Lung microvascular endothelial cell (primary cell): ENCODE measurements around the gene C12orf50. TPM values are rescaled to one million over a fixed set of nuclear protein-coding genes. Genes with fewer than 3 reads are reported as not detected.
"Not testable (repeated sequence)": the region's sequence is repeated elsewhere in the genome, so short reads cannot be mapped to it uniquely, and the experiment has no call there.

Experiments used
- DNase-seq, 2 donors: peaks; one replicate each; pipeline versions ENCODE4 v3.0.0 to v3.0.0-alpha.2; 2010; ENCODE audit warnings: low read depth in 2 of 2
- total RNA-seq: library from RNA; depleted of rRNA; stranded (reverse); fragments of >200 nt; gene quantifications from 2 replicates; pipeline ENCODE4 v1.2.1, GENCODE V29; 2014

The C12orf50 gene
- not detected in 2 replicates for total RNA-seq

DNA sequence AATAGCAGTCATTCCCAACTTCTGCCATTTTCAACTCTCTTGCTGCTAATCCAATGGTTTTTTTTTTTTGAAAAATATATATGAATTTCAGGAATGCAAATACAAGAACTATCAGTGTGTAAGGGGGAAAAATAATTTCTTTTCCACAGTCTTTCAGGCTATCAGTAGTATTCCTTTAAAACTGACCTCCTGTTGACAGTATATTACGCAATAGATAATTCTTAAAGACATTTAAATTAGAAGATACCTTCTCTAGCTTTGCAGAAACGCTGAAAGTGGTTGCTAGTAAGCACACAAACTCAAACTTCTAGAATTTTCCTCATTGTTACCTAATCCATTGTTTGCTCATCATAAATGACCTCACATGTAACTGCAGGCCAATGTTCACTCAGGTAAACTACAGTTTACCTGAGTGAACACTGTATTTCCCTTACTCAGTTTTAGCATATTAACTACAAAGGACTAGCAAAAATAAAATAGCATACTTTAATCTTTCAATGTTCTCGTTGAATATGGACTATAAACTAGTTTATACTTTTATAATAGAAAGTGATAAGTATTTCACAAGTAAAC is at the start of gene C12orf50:
Gene C12orf50, minus strand, starts transcription at position 309 of the 573 bp plus-strand sequence. CDS start 2,439 bp downstream, outside the sequence.
- no peak for DNase-seq

DNA sequence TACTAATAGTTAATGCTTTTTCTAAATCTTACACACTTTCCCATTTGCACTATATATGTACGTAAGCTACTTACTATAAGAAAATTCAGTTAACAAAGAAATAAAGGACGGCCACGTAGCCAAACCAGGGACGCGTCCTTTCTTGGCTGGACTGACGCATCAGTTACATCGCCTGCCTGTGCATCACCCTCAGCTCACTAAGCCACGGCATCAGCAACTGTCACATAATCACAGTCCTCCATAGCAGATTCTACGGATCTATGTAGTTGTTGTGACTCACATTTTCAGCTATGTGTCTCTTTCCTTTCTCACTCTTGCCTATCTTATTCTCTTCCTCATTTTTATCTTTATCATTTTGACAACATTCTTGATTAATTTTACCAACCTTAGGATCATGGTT is 38.1 kb upstream of the C12orf50 start:
- DNase-seq = peak in 1 of 2 donors; percentile 3

GRCh38 chr12:88063375-88063774 is 34.2 kb upstream of the C12orf50 start:
- peak in 1 of 2 donors; percentile 11 for DNase-seq

- DNase-seq = no peak
Observed at GRCh38 chr12:88062474-88062873, 33.3 kb upstream of the C12orf50 start.

DNA sequence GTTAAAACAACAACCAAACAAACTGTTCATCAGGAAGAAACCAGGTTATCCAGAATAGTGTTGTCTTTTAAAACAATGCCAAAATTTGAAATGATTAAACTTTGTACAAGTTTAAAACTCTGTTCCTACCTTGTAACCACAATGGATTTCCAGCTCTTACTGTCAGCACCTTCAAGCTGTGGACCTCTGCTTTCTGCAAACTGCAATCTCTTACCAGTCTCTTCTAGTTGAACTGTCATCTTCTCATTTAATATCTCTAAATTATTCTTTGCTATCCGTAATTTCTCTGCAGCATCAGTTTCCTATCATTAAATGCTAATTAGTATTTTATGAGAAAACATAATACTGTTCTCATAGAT is 29.5 kb upstream of the C12orf50 start:
- no peak for DNase-seq

DNA sequence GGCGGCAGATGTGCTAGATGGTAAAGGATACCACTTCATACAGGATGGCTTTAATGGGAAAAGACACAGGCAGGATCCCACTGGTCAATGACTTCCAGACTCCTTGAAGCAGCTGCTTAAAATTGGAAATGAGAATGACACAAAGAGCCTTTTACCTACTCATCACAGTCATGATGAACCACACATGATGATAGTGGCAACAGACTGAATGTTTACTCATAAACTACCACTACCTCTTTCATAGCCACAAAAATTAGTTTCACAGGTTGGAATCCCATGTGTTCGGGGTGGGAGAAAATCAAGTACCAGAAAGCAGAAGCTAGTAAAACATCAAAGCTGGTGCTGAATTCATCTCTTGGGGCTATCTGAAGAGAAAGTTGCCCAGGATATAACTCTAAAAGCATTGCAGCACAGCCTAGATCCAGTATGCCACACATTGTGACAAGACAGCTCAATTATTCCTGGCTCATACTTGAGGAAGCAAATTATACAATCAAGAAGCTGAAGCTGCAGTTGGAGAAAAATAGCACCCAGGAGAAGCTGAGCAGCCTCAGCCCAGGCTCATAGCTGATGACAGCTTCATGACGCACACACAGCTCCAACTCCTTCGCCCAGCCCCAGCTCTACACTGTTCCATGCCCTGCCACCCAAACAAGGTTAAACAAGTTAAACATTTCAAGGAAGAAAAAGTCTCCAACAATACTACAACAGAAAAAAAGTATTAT is 29.0 kb upstream of the C12orf50 start:
- DNase-seq = no peak

GRCh38 chr12:88056571-88056970 is 27.4 kb upstream of the C12orf50 start:
- DNase-seq = no peak

- peak; percentile 37 to 63 for DNase-seq
Observed at GRCh38 chr12:88052686-88053085, 23.5 kb upstream of the C12orf50 start.

DNA sequence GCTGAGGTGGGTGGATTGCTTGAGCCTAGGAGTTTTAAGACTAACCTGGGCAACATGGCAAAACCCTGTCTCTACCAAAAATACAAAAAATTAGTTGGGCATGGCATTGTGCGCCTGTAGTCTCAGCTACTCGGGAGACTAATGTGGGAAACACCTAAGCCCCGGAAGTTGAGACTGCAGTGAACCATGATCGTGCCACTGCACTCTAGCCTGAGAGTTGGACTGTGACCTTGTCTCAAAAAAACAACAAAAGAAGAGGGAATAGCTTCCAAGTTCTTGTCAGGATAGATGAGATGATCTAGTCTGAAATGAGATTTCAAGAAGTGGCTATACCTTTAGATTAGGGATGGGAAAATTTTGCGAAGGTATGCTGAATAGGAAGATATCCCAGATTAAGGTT is 14.8 kb upstream of the C12orf50 start:
- DNase-seq = no peak

DNA sequence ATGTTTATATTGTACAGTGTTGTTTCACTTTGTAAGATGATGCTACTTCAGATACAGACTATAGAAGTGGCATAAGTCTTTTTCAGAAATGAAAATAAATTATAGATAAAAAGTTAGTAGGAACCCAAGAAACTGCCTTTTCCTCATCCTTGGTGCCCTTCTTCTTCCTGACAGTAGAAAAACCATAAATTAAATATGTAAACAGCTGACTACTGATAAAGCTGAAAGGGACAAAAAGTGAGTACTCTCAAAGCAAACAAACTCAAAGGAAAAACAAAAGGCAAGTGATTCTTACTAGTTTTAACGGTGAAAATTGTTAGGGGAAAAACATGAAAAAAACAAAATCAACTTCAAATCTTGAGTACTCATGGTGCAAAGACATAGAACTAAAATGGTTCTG is 8.6 kb upstream of the C12orf50 start:
- no peak for DNase-seq

GRCh38 chr12:88036353-88036965 is 7.3 kb upstream of the C12orf50 start:
- peak in 1 of 2 donors; percentile 4 for DNase-seq

DNA sequence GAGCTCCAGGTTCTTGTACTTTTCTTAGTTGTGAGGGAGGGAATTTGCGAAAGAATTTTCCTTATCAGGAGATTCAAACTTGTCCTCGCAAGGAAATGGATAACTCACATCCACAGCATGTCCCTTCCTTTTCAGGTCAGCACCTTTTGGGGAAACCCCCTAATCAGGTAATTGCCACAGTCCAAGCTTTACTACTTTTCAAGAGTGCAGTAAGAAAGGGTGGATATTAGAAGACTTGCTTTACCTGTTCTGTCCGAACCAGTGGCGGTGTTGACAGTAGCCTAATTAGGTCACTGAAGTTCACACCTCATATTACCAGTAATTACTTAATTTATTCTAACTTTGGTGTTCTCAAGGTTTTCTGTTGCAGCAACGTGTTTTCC is 6.7 kb upstream of the C12orf50 start:
- DNase-seq = no peak

DNA sequence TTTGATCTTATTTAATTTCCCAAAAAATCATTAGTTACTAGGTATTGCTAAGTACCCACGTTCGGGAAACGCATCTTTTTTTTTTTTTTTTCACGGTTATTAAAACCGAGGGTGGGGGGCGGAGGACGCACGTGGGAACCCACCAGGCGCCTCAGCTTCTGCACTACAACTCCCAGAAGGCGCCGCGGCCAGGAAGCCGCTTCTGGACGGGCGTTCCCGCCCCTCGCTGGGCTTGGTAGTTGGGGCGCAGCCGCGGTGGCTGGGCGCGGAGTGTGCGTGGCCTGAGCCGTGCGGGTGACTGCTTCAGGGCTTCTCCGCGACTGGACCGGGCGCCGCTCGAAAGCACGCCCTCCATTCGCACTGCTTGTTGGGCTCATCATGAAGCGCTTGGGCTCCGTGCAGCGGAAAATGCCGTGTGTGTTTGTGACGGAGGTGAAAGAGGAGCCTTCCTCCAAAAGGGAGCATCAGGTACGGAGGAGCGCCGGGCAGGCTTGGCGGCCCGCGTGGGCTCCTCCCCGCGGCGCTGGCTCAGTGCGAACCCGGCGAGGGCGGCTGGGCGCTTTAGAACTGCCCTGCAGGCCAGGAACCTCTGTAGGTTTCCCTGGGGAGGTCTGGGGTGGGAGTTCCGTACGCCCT is 6.2 kb upstream of the C12orf50 start:
- DNase-seq = peak; percentile 88 to 91

DNA sequence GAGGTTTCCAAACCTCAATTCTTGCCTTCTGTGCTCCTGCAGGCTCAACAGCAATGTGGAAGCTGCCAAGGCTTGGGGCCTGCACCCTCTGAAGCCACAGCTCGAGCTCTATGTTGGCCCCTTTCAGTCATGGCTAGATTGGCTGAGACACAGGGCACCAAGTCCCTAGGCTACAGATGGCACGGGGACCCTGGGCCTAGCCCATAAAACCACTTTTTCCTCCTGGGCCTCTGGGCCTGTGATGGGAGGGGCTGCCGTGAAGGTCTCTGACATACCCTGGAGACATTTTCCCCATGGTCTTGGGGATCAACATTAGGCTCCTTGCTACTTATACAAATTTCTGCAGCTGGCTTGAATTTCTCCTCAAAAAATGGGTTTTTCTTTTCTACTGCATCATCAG is 2.0 kb upstream of the C12orf50 start:
- DNase-seq = not testable (repeated sequence)

DNA sequence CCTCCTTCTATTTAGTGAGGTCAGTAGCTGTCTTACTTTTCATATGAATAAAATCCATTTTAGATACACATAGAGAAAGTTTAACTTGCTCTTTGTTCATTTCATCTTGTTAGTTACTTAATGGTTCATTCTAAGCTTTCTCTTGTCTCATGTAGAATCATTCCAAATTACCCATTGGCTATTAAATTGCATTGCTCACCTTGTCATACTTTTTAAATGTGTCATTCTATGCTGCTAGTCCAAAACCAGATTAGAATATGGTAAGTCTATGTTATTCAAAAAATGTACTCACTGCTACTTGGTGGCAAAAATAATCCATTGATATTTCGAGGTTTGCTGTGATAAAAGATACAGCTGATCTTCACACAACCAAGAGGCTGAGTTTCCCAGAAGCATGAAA is 3.0 kb downstream of the C12orf50 start:
- no peak for DNase-seq

DNA sequence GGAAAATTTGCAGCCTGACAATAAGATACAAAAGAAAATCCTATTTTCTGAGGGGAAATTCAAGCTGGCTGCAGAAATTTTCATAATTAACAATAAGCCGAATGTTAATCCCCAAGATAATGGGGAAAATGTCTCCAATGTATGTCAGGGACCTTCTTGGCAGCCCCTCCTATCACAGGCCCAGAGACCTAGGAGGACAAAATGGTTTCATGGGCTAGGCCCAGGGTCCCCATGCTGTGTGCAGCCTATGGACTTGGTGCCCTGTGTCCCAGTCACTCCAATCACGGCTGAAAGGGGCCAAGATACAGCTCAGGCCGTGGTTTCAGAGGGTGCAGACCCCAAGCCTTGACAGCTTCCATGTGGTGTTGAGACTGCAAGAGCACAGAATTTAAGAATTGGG is 11.2 kb downstream of the C12orf50 start:
- no peak for DNase-seq

GRCh38 chr12:88015825-88016224 is 13.4 kb downstream of the C12orf50 start:
- DNase-seq = peak in 1 of 2 donors; percentile 20

DNA sequence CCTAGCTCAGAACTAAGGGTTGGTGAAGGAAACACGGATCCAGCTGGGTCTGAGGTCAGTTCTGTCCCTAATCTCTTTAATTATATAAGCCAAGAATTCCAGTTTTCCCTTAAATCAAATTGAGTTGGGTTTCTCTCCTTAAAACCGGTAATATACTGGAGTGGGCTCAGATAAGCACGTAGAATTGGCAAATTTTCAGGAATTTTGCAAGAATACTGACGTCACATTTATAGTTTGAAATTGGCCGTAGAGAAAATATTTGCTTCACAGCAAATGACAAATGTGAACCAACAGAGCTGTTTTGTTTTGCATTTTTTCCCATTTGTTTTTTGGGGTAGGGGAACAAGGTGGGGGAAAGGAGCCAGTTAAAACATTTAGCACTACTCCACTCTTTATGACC is 17.4 kb downstream of the C12orf50 start:
- DNase-seq = no peak

DNA sequence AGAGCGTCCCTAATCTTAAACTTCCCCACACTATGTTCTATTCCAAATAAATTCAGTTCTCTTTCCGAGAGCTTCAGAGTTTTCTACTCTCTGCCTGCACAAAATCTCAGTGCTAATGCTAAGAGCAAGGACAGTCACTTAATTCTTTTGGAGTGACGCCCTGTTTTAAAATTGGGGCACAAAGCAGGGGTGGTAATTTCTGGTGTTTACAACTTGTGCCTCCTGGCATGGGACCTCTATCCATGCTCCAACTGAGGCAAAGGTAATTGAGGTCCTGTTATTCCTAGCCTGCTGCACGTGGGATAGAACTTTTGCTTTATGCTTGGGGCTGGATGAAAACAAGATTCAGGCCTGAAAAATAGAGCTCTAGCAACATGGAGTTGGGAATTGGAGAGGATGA is 22.9 kb downstream of the C12orf50 start:
- DNase-seq = no peak

- no peak for DNase-seq
Observed at GRCh38 chr12:88001327-88001726, 27.9 kb downstream of the C12orf50 start.

DNA sequence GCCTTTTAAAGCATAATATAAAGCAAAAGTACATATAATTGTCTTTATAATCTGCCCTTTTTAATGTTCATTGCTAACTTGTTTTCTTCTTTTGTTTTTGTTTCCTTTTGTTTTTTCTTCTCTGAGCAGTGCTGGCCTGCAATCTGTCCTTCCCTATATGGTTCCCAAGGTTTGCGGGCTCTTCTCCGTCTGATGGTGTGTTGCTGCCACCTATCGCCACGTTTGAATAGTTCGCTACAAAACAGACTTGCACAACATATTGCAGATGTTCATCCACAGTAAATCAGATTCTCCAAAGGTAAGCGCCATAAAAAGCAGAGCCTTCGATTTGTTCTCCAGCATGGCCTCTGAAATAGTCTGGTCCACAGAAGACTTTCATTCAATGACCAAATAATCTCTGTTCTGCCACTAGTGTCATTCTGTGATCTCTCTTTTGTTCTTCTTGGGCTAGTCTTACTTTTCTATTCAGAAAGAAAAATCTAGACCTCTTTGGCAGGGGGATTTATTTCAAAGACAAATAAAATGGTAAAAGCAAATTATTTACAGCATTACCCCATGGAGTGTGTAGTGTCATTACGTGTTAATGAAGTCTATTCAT is 33.5 kb downstream of the C12orf50 start:
- DNase-seq = peak; percentile 74 to 81

DNA sequence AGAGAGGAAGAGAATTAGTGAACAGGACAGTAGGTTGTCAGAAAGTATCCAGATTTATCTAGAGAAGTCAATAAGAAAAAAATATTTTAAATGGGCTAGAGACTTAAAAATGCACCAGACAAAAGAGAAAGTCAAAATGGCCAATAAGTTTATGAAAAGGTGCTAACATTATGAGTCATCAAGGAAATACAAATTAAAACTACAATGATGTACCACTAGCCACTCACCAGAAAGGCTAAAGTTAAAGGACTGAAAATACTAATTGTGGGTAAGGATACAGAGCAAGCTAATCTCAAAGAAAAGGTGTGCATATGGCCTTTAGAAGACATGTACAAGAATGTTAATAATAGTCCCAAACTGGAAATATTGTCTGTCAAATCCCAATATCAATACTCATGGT is 37.7 kb downstream of the C12orf50 start:
- DNase-seq = no peak
